GM19452 (cell line): ENCODE data around the gene ASB12.

Experiments
- ATAC-seq: cut with Tn5 transposase; IDR thresholded peaks from one replicate; pipeline ENCODE4 v1.9.1; 2021; ENCODE audit not compliant: unreplicated experiment

ASB12 gene

DNA sequence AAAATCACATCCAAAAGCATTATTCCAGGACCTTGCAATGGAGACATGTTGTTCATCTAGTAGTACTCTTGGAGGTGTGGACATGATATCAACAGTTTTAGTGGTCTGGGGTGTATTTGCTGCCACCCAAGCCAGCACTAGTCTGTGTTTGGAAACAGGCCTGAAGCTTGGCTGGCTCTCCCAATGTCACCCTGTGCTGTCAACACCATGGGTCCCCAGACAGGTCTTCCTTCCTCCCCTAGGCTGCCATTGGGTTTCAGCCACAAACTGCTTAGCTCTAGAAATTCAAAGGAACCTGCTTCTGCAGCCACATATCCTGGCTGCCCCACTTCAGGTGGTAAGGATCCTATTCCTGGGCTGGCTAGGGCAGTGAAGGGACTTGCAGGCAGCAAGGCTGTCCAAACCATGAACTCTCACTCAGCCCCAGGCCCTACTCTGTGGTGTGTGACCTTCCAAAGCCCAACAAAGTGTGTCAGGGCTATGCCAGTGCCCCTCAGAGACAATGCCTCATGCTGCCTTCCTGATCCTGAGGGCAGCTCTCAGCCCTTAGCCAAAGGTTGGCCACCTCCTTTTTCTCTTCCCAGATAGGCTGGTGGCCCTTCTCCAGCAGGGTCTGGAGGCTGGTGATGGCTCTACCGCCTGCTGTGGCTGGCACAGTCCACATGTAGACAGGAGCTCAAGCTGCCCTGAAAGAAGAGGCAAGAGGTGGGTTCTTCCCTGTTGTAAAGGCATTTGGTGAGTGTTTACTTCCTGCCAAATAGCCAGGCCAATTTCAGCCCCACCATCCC lies 43.2 kb downstream of the ASB12 start:
- no peak for ATAC-seq

DNA sequence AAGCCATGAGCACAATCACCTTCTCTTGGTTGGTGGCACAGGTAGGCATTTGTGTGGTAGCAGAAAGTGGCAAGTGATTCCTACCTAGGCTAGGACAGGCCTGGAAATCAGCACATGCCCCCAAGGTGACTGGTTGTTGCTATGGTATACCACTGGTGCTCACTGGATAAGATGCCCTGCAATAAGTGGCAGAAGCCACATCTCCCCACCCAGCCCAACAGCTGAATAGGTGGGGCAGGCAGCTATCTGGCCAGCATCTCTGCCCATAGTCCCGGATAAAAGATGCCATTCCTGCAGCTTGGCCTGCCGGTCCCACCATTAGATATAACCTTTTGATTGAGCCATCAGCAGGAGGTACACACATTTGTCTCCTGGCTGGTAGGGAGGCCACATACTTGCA lies 46.0 kb downstream of the ASB12 start:
- ATAC-seq: no peak

DNA sequence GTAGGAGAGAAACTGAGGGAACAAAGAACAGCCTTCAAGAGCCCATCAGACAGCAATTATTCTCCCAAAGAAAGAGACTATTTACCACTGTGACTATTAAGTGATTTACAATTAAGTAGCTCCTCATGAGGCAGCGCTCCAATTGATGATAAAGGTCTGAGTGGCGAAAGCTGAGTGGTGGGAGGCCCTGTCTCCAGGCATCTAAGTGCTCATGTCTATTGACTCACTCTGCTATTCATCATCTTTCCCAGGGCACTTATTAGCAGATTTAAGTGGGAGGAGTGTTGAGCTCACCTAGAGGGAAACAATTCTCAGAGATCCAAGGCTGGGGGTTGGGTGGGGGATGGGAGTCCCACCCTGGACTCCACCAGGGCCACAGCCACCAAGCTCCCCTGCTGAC lies 48.2 kb downstream of the ASB12 start:
- ATAC-seq: no peak

DNA sequence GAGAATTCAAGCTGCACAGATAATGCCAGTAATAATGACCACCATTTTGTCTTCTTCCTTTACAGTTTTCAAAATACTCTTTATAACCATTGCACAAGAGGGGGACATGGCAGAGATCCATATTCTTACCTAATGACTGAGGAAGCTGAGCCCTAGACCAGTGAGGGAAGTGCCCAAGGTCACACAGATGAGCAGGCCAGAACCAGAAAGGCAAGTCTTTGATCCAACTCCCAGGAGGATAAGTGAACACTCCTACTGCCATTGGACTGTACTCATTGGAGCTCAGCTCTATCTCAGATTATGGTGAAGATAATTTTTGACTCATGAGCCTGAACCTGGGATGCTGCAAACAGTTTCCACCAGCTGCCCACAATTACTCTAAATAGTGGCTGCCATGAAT lies 53.5 kb downstream of the ASB12 start:
- no peak for ATAC-seq
